ENCODE measurements around the gene SST. TPM values are rescaled to one million over a fixed set of nuclear protein-coding genes. Genes with fewer than 3 reads are reported as not detected.

Gene SST
- total and polyA plus RNA-seq, 2 of the 8 experiments (the other 6 are each of a cell fraction or from before 2014, with no cell fraction given): 0.50 TPM; not detected in 1

- no peaks in the 10 kb centered on the region for H3K27me3 ChIP-seq (replicated peaks in 1 of 4; ENCODE audit: control insufficient read depth in 3 of 4, extremely low read depth in 1 of 4, insufficient read depth in 3 of 4, low read length in 3 of 4)
- H3K23me2 ChIP-seq (ENCODE audit: low read depth, low read length): no peaks in the 10 kb centered on the region
- H2BK5ac ChIP-seq (ENCODE audit: low read depth, low read length): no peak overlapping the region
- POLR2A ChIA-PET (ENCODE audit: partially characterized antibody): no interaction called here
- H3K36me3 ChIP-seq (ENCODE audit: control insufficient read depth in 2 of 4, insufficient read depth in 4 of 4, low read length in 3 of 4): no peaks in the 10 kb centered on the region
- no peaks in the 10 kb centered on the region for H4K20me1 ChIP-seq (replicated peaks in 1 of 2; ENCODE audit: control insufficient read depth in 1 of 2, insufficient read depth in 2 of 2, low read length in 2 of 2)
- H3K4me1 ChIP-seq (replicated peaks in 1 of 4; ENCODE audit: control insufficient read depth in 3 of 4, insufficient read depth in 4 of 4, low read length in 3 of 4): no peaks in the 10 kb centered on the region
- no peak overlapping the region for H3K27ac ChIP-seq (ENCODE audit: low read depth, low read length)
- no peak overlapping the region for H3K23ac ChIP-seq (ENCODE audit: insufficient read length)
- no peak overlapping the region for H3K14ac ChIP-seq (ENCODE audit: insufficient read length)
- no peak overlapping the region for H2AFZ ChIP-seq (ENCODE audit: low read length)
- H4K5ac ChIP-seq (ENCODE audit: insufficient read length, low read depth, low read length): no peak overlapping the region
- WGBS, 2 experiments (ENCODE audit: extremely low coverage in 1 of 2, insufficient coverage in 1 of 2, insufficient read length in 1 of 2, insufficient replicate concordance in 2 of 2, low coverage in 1 of 2, low lambda C conversion rate in 2 of 2, missing lambda C conversion rate in 1 of 2): 90% methylated on average over 1 of the region's 1 CpG; no CpG with 5 or more reads in 1 of the 2 experiments
- H2AK5ac ChIP-seq (ENCODE audit: low read depth, low read length): no peak overlapping the region
- H3K9me3 ChIP-seq (ENCODE audit: insufficient read depth in 2 of 2, low read depth in 1 of 2, low read length in 1 of 2): no peaks in the 10 kb centered on the region
- no peak overlapping the region for H4K91ac ChIP-seq (replicated peaks; ENCODE audit: insufficient read length, low read length)
- no peaks in the 10 kb centered on the region for H3K79me2 ChIP-seq (ENCODE audit: control insufficient read depth in 1 of 2, insufficient read depth in 2 of 2, low read length in 2 of 2)
- H3K4me2 ChIP-seq (ENCODE audit: insufficient read depth in 1 of 2, low read depth in 2 of 2, low read length in 2 of 2): no peak overlapping the region
- no peak overlapping the region for H3K4me3 ChIP-seq (ENCODE audit: extremely low read depth in 1 of 4, insufficient read depth in 2 of 4, low read depth in 3 of 4, low read length in 4 of 4)
- H3K79me1 ChIP-seq (ENCODE audit: low read depth, low read length): no peaks in the 10 kb centered on the region
- DNase-seq (ENCODE audit: low read depth in 1 of 2, low spot score in 2 of 2): no peak
- H2BK20ac ChIP-seq (ENCODE audit: low read length): no peak overlapping the region
- no peak overlapping the region for H3K18ac ChIP-seq (ENCODE audit: extremely low read depth, low read length)
- no peak overlapping the region for H3K9ac ChIP-seq (replicated peaks in 1 of 4; ENCODE audit: extremely low read depth in 1 of 4, low read depth in 3 of 4, low read length in 3 of 4)
- no peak overlapping the region for H2BK120ac ChIP-seq (replicated peaks; ENCODE audit: low read depth, low read length)
- no peak overlapping the region for H2BK15ac ChIP-seq (ENCODE audit: low read length)
- CTCF ChIA-PET (ENCODE audit: partially characterized antibody): interaction anchor here (0.5 to 6.4 kb wide), 5 partner anchors 10 to 434 kb away, joined by 3 to 44 read pairs (median 10); partner anchors contain the start of gene RTP2
- H2BK12ac ChIP-seq (ENCODE audit: low read depth, low read length): no peak overlapping the region
- no peak overlapping the region for H3K4ac ChIP-seq (replicated peaks; ENCODE audit: insufficient read length, low read depth, low read length)
- FAIRE-seq: no peak
- H4K8ac ChIP-seq (ENCODE audit: extremely low read depth, insufficient read depth, low read length): no peak overlapping the region
- H3K56ac ChIP-seq (replicated peaks; ENCODE audit: insufficient read length, low read depth, low read length): no peak overlapping the region
- no peak for TF ChIP-seq GABPA (IDR thresholded peaks at IDR 0.05; ENCODE audit: borderline replicate concordance, insufficient read depth, low read length)
Observed at GRCh38 chr3:187693431-187693830, 23.2 kb upstream of the SST start.
